HL-60 (cell line): Measurements from ENCODE around the gene PEAK3.

Experiments
- DNase-seq, 2 experiments: peaks; one replicate each; pipeline ENCODE4 v3.0.0-alpha.2; 2010 to 2020; ENCODE audit warnings: low read depth in 1 of 2, low spot score in 1 of 2
- H3K27ac ChIP-seq: fragments of 250-450 bp; sonication (Bioruptor Pico); replicated peaks from 2 replicates; pipeline ENCODE4 v1.5.1; 2020; ENCODE audit warnings: mild to moderate bottlenecking, moderate library complexity
- H3K27me3 ChIP-seq: fragments of 250-450 bp; sonication (Bioruptor Pico); 2 replicates; pipeline ENCODE4 v1.5.1; 2021; ENCODE audit warnings: mild to moderate bottlenecking, moderate library complexity; ENCODE audit not compliant: insufficient read depth, poor library complexity, severe bottlenecking
- H3K4me3 ChIP-seq: replicated peaks from 2 replicates; pipeline ENCODE4 v1.5.1; 2011; ENCODE audit warnings: mild to moderate bottlenecking, control low read depth, low read length; ENCODE audit not compliant: insufficient read depth
- GABPA ChIP-seq: IDR thresholded peaks from 2 replicates; pipeline ENCODE4 v1.6.1; 2012; ENCODE audit warnings: low read depth
- POLR2AphosphoS5 ChIP-seq: IDR thresholded peaks from 2 replicates; pipeline ENCODE4 v1.6.1; 2012; ENCODE audit warnings: low read depth
- SPI1 ChIP-seq: IDR thresholded peaks from 2 replicates; pipeline ENCODE4 v1.6.1; 2012; ENCODE audit warnings: low read depth, mild to moderate bottlenecking, borderline replicate concordance
- TF ChIP-seq, protein P1 (sequence below): IDR thresholded peaks from 2 replicates; pipeline ENCODE4 v1.6.1; 2012; ENCODE audit warnings: low read depth; ENCODE audit not compliant: insufficient replicate concordance
- TF ChIP-seq, protein P2 (sequence below): IDR thresholded peaks from one replicate; pipeline ENCODE4 v1.5.1; 2011; ENCODE audit warnings: low read length, control low read depth, inconsistent platforms; ENCODE audit not compliant: insufficient read depth

The PEAK3 gene

GRCh38 chr19:2242092-2242537 lies 39.9 kb downstream of the PEAK3 start:
- Histone ChIP-seq H3K4me3 (no peak overlapping the region), H3K27ac (no peak overlapping the region), H3K27me3 (no peaks in the 10 kb centered on the region)
- TF ChIP-seq SPI1, result no peak
- TF ChIP-seq, protein P1, sequence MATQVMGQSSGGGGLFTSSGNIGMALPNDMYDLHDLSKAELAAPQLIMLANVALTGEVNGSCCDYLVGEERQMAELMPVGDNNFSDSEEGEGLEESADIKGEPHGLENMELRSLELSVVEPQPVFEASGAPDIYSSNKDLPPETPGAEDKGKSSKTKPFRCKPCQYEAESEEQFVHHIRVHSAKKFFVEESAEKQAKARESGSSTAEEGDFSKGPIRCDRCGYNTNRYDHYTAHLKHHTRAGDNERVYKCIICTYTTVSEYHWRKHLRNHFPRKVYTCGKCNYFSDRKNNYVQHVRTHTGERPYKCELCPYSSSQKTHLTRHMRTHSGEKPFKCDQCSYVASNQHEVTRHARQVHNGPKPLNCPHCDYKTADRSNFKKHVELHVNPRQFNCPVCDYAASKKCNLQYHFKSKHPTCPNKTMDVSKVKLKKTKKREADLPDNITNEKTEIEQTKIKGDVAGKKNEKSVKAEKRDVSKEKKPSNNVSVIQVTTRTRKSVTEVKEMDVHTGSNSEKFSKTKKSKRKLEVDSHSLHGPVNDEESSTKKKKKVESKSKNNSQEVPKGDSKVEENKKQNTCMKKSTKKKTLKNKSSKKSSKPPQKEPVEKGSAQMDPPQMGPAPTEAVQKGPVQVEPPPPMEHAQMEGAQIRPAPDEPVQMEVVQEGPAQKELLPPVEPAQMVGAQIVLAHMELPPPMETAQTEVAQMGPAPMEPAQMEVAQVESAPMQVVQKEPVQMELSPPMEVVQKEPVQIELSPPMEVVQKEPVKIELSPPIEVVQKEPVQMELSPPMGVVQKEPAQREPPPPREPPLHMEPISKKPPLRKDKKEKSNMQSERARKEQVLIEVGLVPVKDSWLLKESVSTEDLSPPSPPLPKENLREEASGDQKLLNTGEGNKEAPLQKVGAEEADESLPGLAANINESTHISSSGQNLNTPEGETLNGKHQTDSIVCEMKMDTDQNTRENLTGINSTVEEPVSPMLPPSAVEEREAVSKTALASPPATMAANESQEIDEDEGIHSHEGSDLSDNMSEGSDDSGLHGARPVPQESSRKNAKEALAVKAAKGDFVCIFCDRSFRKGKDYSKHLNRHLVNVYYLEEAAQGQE, result no peak
- no peak for TF ChIP-seq POLR2AphosphoS5
- no peak for TF ChIP-seq GABPA
- TF ChIP-seq, protein P2, sequence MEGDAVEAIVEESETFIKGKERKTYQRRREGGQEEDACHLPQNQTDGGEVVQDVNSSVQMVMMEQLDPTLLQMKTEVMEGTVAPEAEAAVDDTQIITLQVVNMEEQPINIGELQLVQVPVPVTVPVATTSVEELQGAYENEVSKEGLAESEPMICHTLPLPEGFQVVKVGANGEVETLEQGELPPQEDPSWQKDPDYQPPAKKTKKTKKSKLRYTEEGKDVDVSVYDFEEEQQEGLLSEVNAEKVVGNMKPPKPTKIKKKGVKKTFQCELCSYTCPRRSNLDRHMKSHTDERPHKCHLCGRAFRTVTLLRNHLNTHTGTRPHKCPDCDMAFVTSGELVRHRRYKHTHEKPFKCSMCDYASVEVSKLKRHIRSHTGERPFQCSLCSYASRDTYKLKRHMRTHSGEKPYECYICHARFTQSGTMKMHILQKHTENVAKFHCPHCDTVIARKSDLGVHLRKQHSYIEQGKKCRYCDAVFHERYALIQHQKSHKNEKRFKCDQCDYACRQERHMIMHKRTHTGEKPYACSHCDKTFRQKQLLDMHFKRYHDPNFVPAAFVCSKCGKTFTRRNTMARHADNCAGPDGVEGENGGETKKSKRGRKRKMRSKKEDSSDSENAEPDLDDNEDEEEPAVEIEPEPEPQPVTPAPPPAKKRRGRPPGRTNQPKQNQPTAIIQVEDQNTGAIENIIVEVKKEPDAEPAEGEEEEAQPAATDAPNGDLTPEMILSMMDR, result no peak
- no peak for DNase-seq

DNA sequence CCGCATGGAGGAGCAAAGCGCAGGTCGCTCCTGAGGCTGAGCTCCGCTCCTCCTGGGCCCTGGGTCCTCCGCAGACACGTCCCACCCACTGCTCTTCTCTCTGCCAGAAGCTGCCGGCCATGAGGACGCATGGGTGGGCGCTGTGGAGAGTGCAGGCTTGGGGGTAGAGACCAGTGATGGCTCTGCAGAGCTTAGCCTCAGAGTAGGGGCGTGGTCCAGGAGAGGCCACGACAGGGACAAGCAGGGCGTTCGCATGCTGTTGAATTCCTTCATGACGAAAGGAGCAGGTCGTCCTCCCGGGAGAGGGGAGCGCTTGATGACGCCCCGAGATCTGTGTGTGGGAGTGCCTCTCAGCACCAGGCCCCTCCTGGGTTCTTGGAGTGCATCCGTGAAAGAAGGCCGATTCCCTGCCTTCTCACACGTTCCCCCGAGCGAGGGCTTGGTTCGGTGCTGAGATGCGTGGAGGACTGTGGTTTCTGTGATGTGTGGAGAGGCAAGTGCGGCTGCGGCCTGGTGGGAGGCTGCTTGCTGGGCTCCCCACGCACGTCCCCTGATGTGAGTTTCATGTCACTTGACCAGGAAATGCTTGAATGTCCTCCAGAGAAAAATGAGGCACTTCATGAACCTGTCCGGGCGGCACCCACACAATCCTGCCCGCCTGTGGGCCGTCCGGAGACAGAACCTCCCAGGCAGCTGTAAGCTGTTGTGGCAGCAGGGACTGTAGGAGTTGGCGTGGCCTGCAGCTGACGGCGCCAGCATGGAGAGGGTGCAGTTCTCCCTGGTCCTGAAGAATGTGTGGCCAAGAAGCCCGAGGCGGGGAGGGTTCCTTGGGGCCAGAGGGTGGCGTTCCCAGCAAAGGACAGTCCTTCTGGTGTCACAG lies 40.9 kb downstream of the PEAK3 start:
- no peak overlapping the region for H3K27ac ChIP-seq
- TF ChIP-seq SPI1, result no peak
- TF ChIP-seq, protein P2, result no peak
- TF ChIP-seq GABPA, result no peak
- no peak for TF ChIP-seq POLR2AphosphoS5
- TF ChIP-seq, protein P1, result no peak
- no peak overlapping the region for H3K4me3 ChIP-seq
- H3K27me3 ChIP-seq, result no peaks in the 10 kb centered on the region
- no peak for DNase-seq

DNA sequence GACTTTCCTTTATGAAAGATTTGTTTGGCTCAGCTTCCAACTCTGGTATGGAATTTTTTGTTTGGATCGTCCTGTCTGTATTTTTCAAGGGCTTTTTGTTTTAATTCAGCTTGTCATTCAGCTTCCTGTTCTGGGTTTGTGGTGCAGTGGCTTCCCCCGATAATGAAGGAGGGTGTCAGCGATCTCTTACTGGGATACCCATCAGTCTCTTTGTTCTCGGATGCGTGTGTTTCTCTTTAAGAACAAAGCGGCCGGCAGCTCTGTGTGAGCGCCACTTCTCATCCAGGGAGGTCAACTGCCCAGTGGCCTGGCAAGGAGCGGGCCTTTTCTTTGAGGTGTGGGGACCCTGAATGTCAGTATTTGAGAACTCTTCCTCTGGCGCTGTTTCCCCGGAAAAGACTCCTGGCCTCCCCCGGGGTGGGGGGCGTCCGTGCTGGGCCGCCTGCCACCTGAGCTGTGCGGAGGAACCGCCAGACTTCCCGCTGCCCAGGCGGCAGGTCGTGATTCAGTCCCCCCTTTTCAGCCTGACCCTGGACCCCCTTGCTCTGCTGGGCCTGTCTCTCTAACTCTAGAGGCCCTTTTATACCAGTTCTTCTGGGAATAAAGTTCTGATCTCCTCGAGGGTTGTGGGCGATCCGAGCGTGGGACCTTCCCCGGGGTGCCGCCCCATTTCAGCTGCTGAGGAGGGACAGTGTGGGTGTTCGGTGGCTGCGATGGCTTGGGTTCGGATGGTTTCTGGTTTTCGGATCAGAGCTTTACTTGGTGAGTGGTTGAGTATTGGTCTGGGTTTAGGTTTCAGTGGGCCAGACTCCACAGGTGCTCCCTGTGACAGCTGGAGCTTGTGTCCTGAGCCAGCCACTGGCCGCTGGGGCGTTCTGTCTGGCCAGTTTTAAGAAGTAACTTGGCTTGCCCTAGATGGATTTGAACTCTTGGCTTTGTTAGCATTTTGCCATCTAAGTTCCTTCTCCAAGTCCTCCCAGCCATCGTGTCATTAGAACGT lies 41.9 kb downstream of the PEAK3 start:
- Histone ChIP-seq H3K4me3 (peak overlapping the region; percentile 78), H3K27ac (peak overlapping the region; percentile 98), H3K27me3 (no peaks in the 10 kb centered on the region)
- peak in 1 of 2 experiments; percentile 51 for DNase-seq
- TF ChIP-seq POLR2AphosphoS5 (no peak), SPI1 (no peak), GABPA (no peak)
- TF ChIP-seq, protein P1, result no peak
- TF ChIP-seq, protein P2, result no peak
